Measurements from ENCODE around the gene NOLC1.

- no peak for TF ChIP-seq EZH2 (IDR thresholded peaks at IDR 0.05)
- TF ChIP-seq POLR2AphosphoS5 (IDR thresholded peaks at IDR 0.05; ENCODE audit: borderline replicate concordance, low read depth, low read length) = no peak
These were observed 29.7 kb upstream of the NOLC1 start for GRCh38 chr10:102122450-102122849.
